HepG2 (cell line): ENCODE measurements around the gene USP7. TPM values are rescaled to one million over a fixed set of nuclear protein-coding genes. Genes with fewer than 3 reads are reported as not detected.
A peak's percentile ranks its signal among the peaks of the same experiment; 100 is the strongest.

Source experiments
- ATAD3A ChIP-seq: sonication (generic); formaldehyde crosslinking; IDR thresholded peaks from 2 replicates; pipeline ENCODE4 v1.4.0; 2020; ENCODE audit warnings: missing genetic modification reagents
- CEBPG ChIP-seq: IDR thresholded peaks from 2 replicates; pipeline ENCODE4 v1.6.1; 2016
- CERS6 ChIP-seq: sonication (generic); formaldehyde crosslinking; IDR thresholded peaks from 2 replicates; pipeline ENCODE4 v1.5.0; 2020; ENCODE audit warnings: missing genetic modification reagents
- ELK4 ChIP-seq: sonication (generic); formaldehyde crosslinking; IDR thresholded peaks from 2 replicates; pipeline ENCODE4 v1.9.0; 2021; ENCODE audit warnings: missing genetic modification reagents, borderline replicate concordance
- HNF4A ChIP-seq: sonication (generic); formaldehyde crosslinking; IDR thresholded peaks from 2 replicates; pipeline ENCODE4 v1.4.0; 2020; ENCODE audit warnings: missing genetic modification reagents
- PAX8 ChIP-seq: sonication (generic); formaldehyde crosslinking; IDR thresholded peaks from 2 replicates; pipeline ENCODE4 v1.8.0; 2022; ENCODE audit warnings: mild to moderate bottlenecking, missing genetic modification reagents, borderline replicate concordance
- PTBP1 ChIP-seq: fragments of 200-400 bp; formaldehyde crosslinking; IDR thresholded peaks from 2 replicates; pipeline ENCODE4 v1.6.1; 2018; ENCODE audit warnings: low read length, low read depth; ENCODE audit not compliant: poor library complexity, severe bottlenecking
- RARA ChIP-seq: IDR thresholded peaks from 2 replicates; pipeline ENCODE4 v1.6.1; 2016; ENCODE audit warnings: missing genetic modification reagents, missing compliant biosample characterization
- TBX3 ChIP-seq: fragments of 450-650 bp; IDR thresholded peaks from 2 replicates; pipeline ENCODE4 v1.6.1; 2017; ENCODE audit warnings: antibody characterized with exemption, mild to moderate bottlenecking, inconsistent platforms, borderline replicate concordance
- ZBTB39 ChIP-seq: sonication (generic); formaldehyde crosslinking; IDR thresholded peaks from 2 replicates; pipeline ENCODE4 v1.5.0; 2020; ENCODE audit warnings: missing genetic modification reagents
- ZFY ChIP-seq: sonication (generic); formaldehyde crosslinking; IDR thresholded peaks from 2 replicates; pipeline ENCODE4 v1.4.0; 2020; ENCODE audit warnings: missing genetic modification reagents
- ZNF230 ChIP-seq: sonication (generic); formaldehyde crosslinking; IDR thresholded peaks from 2 replicates; pipeline ENCODE4 v1.4.0; 2020; ENCODE audit warnings: mild to moderate bottlenecking, missing genetic modification reagents
- ZNF274 ChIP-seq: sonication (generic); formaldehyde crosslinking; IDR thresholded peaks from 2 replicates; pipeline ENCODE4 v1.5.1; 2020; ENCODE audit warnings: mild to moderate bottlenecking, missing genetic modification reagents
- ZNF318 ChIP-seq: sonication (generic); formaldehyde crosslinking; IDR thresholded peaks from 2 replicates; pipeline ENCODE4 v1.4.0; 2020; ENCODE audit warnings: mild to moderate bottlenecking, missing genetic modification reagents
- ZNF543 ChIP-seq: sonication (generic); formaldehyde crosslinking; IDR thresholded peaks from 2 replicates; pipeline ENCODE4 v1.4.0; 2020; ENCODE audit warnings: mild to moderate bottlenecking, missing genetic modification reagents
- ZNF556 ChIP-seq: sonication (generic); formaldehyde crosslinking; IDR thresholded peaks from 2 replicates; pipeline ENCODE4 v1.4.0; 2020; ENCODE audit warnings: mild to moderate bottlenecking, missing genetic modification reagents, borderline replicate concordance
- polyA plus RNA-seq, 8 experiments: library from polyadenylated mRNA; depleted of rRNA in 3 of 8; stranded (reverse) in 7 of 8; unstranded in 1 of 8; fragments of >200 nt; fragmentation: Illumina TruSeq in 4 of 8; extraction: Trizol in 4 of 8; gene quantifications; 2 replicates each; pipeline versions ENCODE4 v1.2.1 to v1.2.3, GENCODE V29; 2011 to 2016; ENCODE audit warnings: low read depth in 4 of 8, missing spikeins in 1 of 8, mixed read lengths in 1 of 8; ENCODE audit not compliant: insufficient read depth in 1 of 8
- total RNA-seq, 5 experiments: library from RNA; depleted of rRNA; stranded (reverse); fragments of >200 nt; fragmentation: Illumina TruSeq; extraction: Trizol; gene quantifications; 2 replicates each; pipeline ENCODE4 v1.2.3, GENCODE V29; 2016; ENCODE audit warnings: low read depth in 1 of 5

The USP7 gene
- total and polyA plus RNA-seq, 2 of the 13 experiments (the other 11 are each of a cell fraction or from before 2014, with no cell fraction given) = 52.5 to 173 TPM

- TF ChIP-seq ZBTB39 (CRISPR knock-in tag) (no peak), PTBP1 (no peak), ZFY (CRISPR knock-in tag) (peak; percentile 15; the same call in 1 of the 2 replicates), TBX3 (no peak), RARA (CRISPR knock-in tag) (0 out of 2 replicates have a peak, but pooled peaks have one; percentile 18), ZNF230 (CRISPR knock-in tag) (0 out of 2 replicates have a peak, but pooled peaks have one; percentile 51), PAX8 (CRISPR knock-in tag) (peak; percentile 46; the same call in 1 of the 2 replicates), ELK4 (CRISPR knock-in tag) (no peak), ZNF274 (CRISPR knock-in tag) (peak; percentile 65; the same call in 1 of the 2 replicates), ATAD3A (no peak), CEBPG (CRISPR knock-in tag) (peak; percentile 24; the same call in 1 of the 2 replicates), ZNF543 (0 out of 2 replicates have a peak, but pooled peaks have one; percentile 22), ZNF556 (0 out of 2 replicates have a peak, but pooled peaks have one; percentile 34), ZNF318 (CRISPR knock-in tag) (0 out of 2 replicates have a peak, but pooled peaks have one; percentile 33), HNF4A (CRISPR knock-in tag) (no peak), CERS6 (no peak)
Observed at GRCh38 chr16:8958344-8959167, 5.2 kb downstream of the USP7 start (continued).
